GM21529 (cell line): ENCODE data around the gene DMPK.
A peak's percentile ranks its signal among the peaks of the same experiment; 100 is the strongest.

ENCODE experiments used
- ATAC-seq: cut with Tn5 transposase; IDR thresholded peaks from one replicate; pipeline ENCODE4 v1.9.1; 2021; ENCODE audit not compliant: unreplicated experiment

Gene DMPK

GRCh38 chr19:45770192-45771101, 11.8 kb downstream of the DMPK start:
- peak; percentile 49 for ATAC-seq

GRCh38 chr19:45769821-45770191, 12.5 kb downstream of the DMPK start:
- no peak for ATAC-seq

- peak; percentile 51 for ATAC-seq
These were observed 13.1 kb downstream of the DMPK start, which contains the start of gene SIX5 for GRCh38 chr19:45768984-45769782. TSS of gene SIX5 (minus strand) at chr19:45769252. CDS start at chr19:45768844, 408 bp downstream.

GRCh38 chr19:45768655-45768983, 13.7 kb downstream of the DMPK start:
- ATAC-seq: no peak

GRCh38 chr19:45767881-45768654, 14.2 kb downstream of the DMPK start:
- ATAC-seq: no peak

- no peak for ATAC-seq
These were observed 14.8 kb downstream of the DMPK start for GRCh38 chr19:45767410-45767880.

- ATAC-seq: no peak
These were observed 15.4 kb downstream of the DMPK start for GRCh38 chr19:45766869-45767346.

- no peak for ATAC-seq
These were observed 15.9 kb downstream of the DMPK start for GRCh38 chr19:45766296-45766868.

- no peak for ATAC-seq
These were observed 16.5 kb downstream of the DMPK start for GRCh38 chr19:45765702-45766295.

- no peak for ATAC-seq
These were observed 17.2 kb downstream of the DMPK start for GRCh38 chr19:45764945-45765701.

- no peak for ATAC-seq
These were observed 17.8 kb downstream of the DMPK start for GRCh38 chr19:45764475-45764874.

GRCh38 chr19:45763691-45764294, 18.5 kb downstream of the DMPK start:
- no peak for ATAC-seq

GRCh38 chr19:45762870-45763631, 19.2 kb downstream of the DMPK start:
- no peak for ATAC-seq

GRCh38 chr19:45761714-45762113, 20.6 kb downstream of the DMPK start:
- no peak for ATAC-seq

- no peak for ATAC-seq
These were observed 23.4 kb downstream of the DMPK start for GRCh38 chr19:45758921-45759320.

- no peak for ATAC-seq
These were observed 24.6 kb downstream of the DMPK start for GRCh38 chr19:45757695-45758094.

- no peak for ATAC-seq
These were observed 28.0 kb downstream of the DMPK start for GRCh38 chr19:45754323-45754722.

GRCh38 chr19:45753548-45753947, 28.7 kb downstream of the DMPK start:
- ATAC-seq: no peak
